ENCODE results near the gene STN1. TPM values are rescaled to one million over a fixed set of nuclear protein-coding genes. Genes with fewer than 3 reads are reported as not detected.
A peak's percentile ranks its signal among the peaks of the same experiment; 100 is the strongest.

STN1 gene
- total RNA-seq, 1 donor: 20.6 TPM

GRCh38 chr10:103899312-103899711, 18.7 kb downstream of the STN1 start:
- TF ChIP-seq, protein P1, sequence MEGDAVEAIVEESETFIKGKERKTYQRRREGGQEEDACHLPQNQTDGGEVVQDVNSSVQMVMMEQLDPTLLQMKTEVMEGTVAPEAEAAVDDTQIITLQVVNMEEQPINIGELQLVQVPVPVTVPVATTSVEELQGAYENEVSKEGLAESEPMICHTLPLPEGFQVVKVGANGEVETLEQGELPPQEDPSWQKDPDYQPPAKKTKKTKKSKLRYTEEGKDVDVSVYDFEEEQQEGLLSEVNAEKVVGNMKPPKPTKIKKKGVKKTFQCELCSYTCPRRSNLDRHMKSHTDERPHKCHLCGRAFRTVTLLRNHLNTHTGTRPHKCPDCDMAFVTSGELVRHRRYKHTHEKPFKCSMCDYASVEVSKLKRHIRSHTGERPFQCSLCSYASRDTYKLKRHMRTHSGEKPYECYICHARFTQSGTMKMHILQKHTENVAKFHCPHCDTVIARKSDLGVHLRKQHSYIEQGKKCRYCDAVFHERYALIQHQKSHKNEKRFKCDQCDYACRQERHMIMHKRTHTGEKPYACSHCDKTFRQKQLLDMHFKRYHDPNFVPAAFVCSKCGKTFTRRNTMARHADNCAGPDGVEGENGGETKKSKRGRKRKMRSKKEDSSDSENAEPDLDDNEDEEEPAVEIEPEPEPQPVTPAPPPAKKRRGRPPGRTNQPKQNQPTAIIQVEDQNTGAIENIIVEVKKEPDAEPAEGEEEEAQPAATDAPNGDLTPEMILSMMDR (IDR thresholded peaks at IDR 0.05; ENCODE audit: extremely low read depth, low read depth, low read length): no peak
- Histone ChIP-seq H3K4me2 (ENCODE audit: insufficient read depth, low read length) (no peak overlapping the region), H3K27me3 (ENCODE audit: insufficient read depth, low read length) (no peaks in the 10 kb centered on the region), H3K79me2 (ENCODE audit: insufficient read depth, low read length) (no peaks in the 10 kb centered on the region), H2AFZ (ENCODE audit: low read length) (no peak overlapping the region), H3K27ac (ENCODE audit: low read depth, low read length) (no peak overlapping the region), H3K4me1 (ENCODE audit: insufficient read depth, low read length) (peaks cover 21% of the 10 kb centered on the region), H3K9me3 (ENCODE audit: low read depth, low read length) (no peaks in the 10 kb centered on the region), H4K20me1 (ENCODE audit: insufficient read depth, low read length) (no peaks in the 10 kb centered on the region), H3K4me3 (ENCODE audit: insufficient read depth, low read length) (no peak overlapping the region), H3K36me3 (ENCODE audit: insufficient read depth, low read length) (peaks cover 20% of the 10 kb centered on the region)
- DNase-seq (ENCODE audit: insufficient read length, low spot score, missing footprints): no peak

DNA sequence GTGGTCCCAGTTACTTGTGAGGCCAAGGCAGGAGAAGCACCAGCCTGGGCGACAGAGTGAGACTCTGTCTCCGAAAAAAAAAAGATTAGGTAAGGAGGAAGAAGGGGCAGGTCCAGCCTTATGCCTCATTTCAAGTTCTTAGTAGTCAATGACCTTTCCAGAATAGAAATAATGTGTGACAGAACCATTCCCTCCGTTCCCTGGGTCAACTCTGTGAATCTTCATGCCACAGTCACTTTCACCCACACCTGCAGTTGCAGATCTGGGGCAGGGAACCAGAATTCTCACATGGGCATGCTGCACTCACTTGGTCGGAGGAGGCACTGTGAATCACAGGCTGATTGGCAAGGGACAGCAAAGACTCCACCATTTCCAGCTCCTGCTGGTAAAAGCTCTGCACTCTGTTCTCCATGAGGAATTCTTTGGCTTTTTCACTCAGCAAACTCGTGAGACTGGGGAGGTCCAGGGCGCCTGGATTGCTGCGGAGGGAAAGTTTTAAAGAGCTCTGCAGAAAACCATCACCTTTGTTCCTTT, 20.7 kb downstream of the STN1 start:
- Histone ChIP-seq H3K27me3 (ENCODE audit: insufficient read depth, low read length) (no peaks in the 10 kb centered on the region), H3K4me1 (ENCODE audit: insufficient read depth, low read length) (peaks cover 27% of the 10 kb centered on the region), H4K20me1 (ENCODE audit: insufficient read depth, low read length) (no peaks in the 10 kb centered on the region), H3K27ac (ENCODE audit: low read depth, low read length) (no peak overlapping the region), H3K36me3 (ENCODE audit: insufficient read depth, low read length) (peaks cover 15% of the 10 kb centered on the region), H3K79me2 (ENCODE audit: insufficient read depth, low read length) (no peaks in the 10 kb centered on the region), H3K4me2 (ENCODE audit: insufficient read depth, low read length) (no peak overlapping the region), H2AFZ (ENCODE audit: low read length) (no peak overlapping the region), H3K9me3 (ENCODE audit: low read depth, low read length) (no peaks in the 10 kb centered on the region), H3K4me3 (ENCODE audit: insufficient read depth, low read length) (no peak overlapping the region)
- TF ChIP-seq, protein P1 (IDR thresholded peaks at IDR 0.05; ENCODE audit: extremely low read depth, low read depth, low read length): no peak
- DNase-seq (ENCODE audit: insufficient read length, low spot score, missing footprints): no peak

- Histone ChIP-seq H3K27ac (ENCODE audit: low read depth, low read length) (peak overlapping the region; percentile 75), H4K20me1 (ENCODE audit: insufficient read depth, low read length) (no peaks in the 10 kb centered on the region), H3K4me2 (ENCODE audit: insufficient read depth, low read length) (peak overlapping the region; percentile 70), H2AFZ (ENCODE audit: low read length) (no peak overlapping the region), H3K9me3 (ENCODE audit: low read depth, low read length) (no peaks in the 10 kb centered on the region), H3K4me3 (ENCODE audit: insufficient read depth, low read length) (no peak overlapping the region), H3K79me2 (ENCODE audit: insufficient read depth, low read length) (no peaks in the 10 kb centered on the region), H3K27me3 (ENCODE audit: insufficient read depth, low read length) (no peaks in the 10 kb centered on the region), H3K4me1 (ENCODE audit: insufficient read depth, low read length) (peaks cover 27% of the 10 kb centered on the region), H3K36me3 (ENCODE audit: insufficient read depth, low read length) (peaks cover 23% of the 10 kb centered on the region)
- TF ChIP-seq, protein P1 (IDR thresholded peaks at IDR 0.05; ENCODE audit: extremely low read depth, low read depth, low read length): no peak
- DNase-seq (ENCODE audit: insufficient read length, low spot score, missing footprints): no peak
Observed at GRCh38 chr10:103896225-103896624, 21.8 kb downstream of the STN1 start.

DNA sequence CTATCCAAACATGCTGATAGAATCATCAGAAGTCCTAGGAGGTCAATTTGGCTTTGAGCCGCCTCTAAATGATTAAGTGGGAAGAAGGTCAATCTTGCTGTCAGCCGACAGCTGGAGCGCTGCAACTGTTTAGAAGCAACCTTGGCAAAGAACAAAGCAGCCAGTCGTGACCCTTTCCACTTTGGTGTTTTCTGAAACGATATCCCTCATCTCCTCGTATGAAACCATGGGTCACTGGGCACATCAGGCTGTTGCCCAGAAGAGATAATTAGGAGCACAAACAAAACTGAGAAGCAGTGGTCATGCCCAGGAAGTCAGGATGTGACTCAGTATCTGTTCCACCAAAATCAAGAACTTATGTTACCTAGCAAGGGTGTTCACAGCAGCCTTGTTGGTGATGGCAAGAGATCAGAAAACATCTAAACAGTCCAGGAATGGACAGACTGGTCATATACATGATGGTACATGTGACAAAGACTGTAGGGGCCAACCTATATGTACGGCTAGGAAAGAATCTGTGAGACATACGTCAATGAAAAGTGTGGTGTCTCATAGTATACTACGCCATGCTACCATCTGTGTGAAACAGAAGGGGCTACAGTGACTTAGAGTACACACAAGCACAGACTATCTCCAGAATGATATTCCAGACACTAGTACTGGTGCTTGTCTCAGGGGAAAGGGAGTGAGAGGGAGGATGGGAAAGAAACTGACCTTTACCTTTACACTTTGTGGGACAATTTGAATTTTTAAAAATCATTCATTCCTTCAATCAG, 22.4 kb downstream of the STN1 start:
- Histone ChIP-seq H3K27ac (ENCODE audit: low read depth, low read length) (peak overlapping the region; percentile 75), H3K36me3 (ENCODE audit: insufficient read depth, low read length) (peaks cover 29% of the 10 kb centered on the region), H3K4me1 (ENCODE audit: insufficient read depth, low read length) (peaks cover 27% of the 10 kb centered on the region), H3K79me2 (ENCODE audit: insufficient read depth, low read length) (no peaks in the 10 kb centered on the region), H3K4me3 (ENCODE audit: insufficient read depth, low read length) (peak overlapping the region; percentile 17), H3K27me3 (ENCODE audit: insufficient read depth, low read length) (no peaks in the 10 kb centered on the region), H3K9me3 (ENCODE audit: low read depth, low read length) (no peaks in the 10 kb centered on the region), H2AFZ (ENCODE audit: low read length) (peak overlapping the region; percentile 73), H4K20me1 (ENCODE audit: insufficient read depth, low read length) (no peaks in the 10 kb centered on the region), H3K4me2 (ENCODE audit: insufficient read depth, low read length) (peak overlapping the region; percentile 70)
- TF ChIP-seq, protein P1 (IDR thresholded peaks at IDR 0.05; ENCODE audit: extremely low read depth, low read depth, low read length): no peak
- DNase-seq (ENCODE audit: insufficient read length, low spot score, missing footprints): no peak
